Peyer's patch (tissue), 4 donors: ENCODE measurements around the gene HOXD12. TPM values are rescaled to one million over a fixed set of nuclear protein-coding genes. Genes with fewer than 3 reads are reported as not detected.
A peak's percentile ranks its signal among the peaks of the same experiment; 100 is the strongest.

Source experiments
- DNase-seq, 3 donors: peaks; one replicate each; pipeline ENCODE4 v3.0.0-alpha.2; 2017 to 2019
- H3K27ac ChIP-seq, 4 donors: fragments of 200-600 bp; sonication (generic); one replicate each; pipeline ENCODE4 v1.5.1; 2016 to 2019
- H3K27me3 ChIP-seq, 2 donors: fragments of 200-600 bp; sonication (generic); one replicate each; pipeline ENCODE4 v1.5.1; 2019
- H3K36me3 ChIP-seq, 3 donors: fragments of 200-600 bp; sonication (generic); one replicate each; pipeline ENCODE4 v1.5.1; 2016 to 2019
- H3K4me1 ChIP-seq, 4 donors: fragments of 200-600 bp; sonication (generic); one replicate each; pipeline ENCODE4 v1.5.1; 2016 to 2019
- H3K4me3 ChIP-seq, 4 donors: fragments of 200-600 bp; sonication (generic); 1 replicate in 3 of 4; 2 replicates in 1 of 4; pipeline ENCODE4 v1.5.1; 2016 to 2019; ENCODE audit warnings: mild to moderate bottlenecking in 1 of 4
- H3K9me3 ChIP-seq, 4 donors: fragments of 200-600 bp; sonication (generic); one replicate each; pipeline ENCODE4 v1.5.1; 2016 to 2019; ENCODE audit warnings: mild to moderate bottlenecking in 1 of 4
- CTCF ChIP-seq, 6 experiments: fragments of 450-650 bp in 4 of 6; fragments of 200-600 bp in 2 of 6; sonication (generic) in 1 of 6; IDR thresholded peaks; one replicate each; pipeline ENCODE4 v1.5.1; 2017 to 2019; ENCODE audit warnings: antibody characterized with exemption in 6 of 6, mild to moderate bottlenecking in 3 of 6, moderate library complexity in 1 of 6
- POLR2A ChIP-seq, 2 donors: fragments of 450-650 bp; IDR thresholded peaks; one replicate each; pipeline ENCODE4 v1.5.1; 2017; ENCODE audit warnings: antibody characterized with exemption in 2 of 2, mild to moderate bottlenecking in 2 of 2, moderate library complexity in 2 of 2
- total RNA-seq, 4 donors: library from RNA; depleted of rRNA; stranded (reverse); fragments of >200 nt; gene quantifications; one replicate each; pipeline ENCODE4 v1.1.0, GENCODE V29; 2016

The HOXD12 gene
- total RNA-seq, 4 donors from 2014 or later, result not detected

DNA sequence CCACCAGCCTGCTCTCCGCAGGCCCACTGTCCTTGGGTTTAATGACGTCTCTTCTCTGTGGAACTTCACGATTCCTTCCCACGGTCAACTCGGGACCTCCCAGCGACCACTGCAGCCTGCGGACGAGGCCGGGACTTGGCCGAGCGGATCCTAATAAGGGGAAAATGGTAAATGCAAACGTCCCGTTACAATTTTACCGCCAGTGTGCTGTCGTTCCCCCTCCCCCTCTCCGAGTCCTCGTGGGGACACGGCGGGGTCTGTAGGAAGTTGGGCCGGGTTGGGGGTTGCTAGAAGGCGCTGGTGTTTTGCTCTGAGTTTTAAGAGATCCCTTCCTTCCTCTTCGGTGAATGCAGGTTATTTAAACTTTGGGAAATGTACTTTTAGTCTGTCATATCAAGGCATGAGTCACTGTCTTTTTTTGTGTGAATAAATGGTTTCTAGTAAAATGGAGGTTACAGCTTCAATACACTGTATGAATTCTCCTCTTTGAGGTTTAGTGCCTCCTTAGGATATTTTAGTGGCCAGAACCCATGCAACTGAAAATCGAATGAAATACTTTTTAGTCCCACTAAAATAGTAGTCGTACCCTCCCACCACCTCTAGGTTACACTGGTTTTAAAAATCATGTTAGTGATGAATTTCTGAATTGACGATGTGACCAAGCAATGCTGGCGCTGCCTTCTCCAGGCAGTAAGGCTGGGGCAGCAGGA lies 9.8 kb downstream of the HOXD12 start:
- no peak for DNase-seq
- H3K27me3 ChIP-seq, result peaks cover 0 to 91% of the 10 kb centered on the region in 2 donors
- no peak overlapping the region for H3K4me3 ChIP-seq
- no peak for TF ChIP-seq CTCF (IDR thresholded peaks at IDR 0.05)
- no peaks in the 10 kb centered on the region for H3K36me3 ChIP-seq
- peaks cover 0 to 5% (median 0%) of the 10 kb centered on the region in 4 donors for H3K9me3 ChIP-seq
- H3K27ac ChIP-seq, result no peak overlapping the region
- peaks cover 0 to 29% (median 1%) of the 10 kb centered on the region in 4 donors for H3K4me1 ChIP-seq

DNA sequence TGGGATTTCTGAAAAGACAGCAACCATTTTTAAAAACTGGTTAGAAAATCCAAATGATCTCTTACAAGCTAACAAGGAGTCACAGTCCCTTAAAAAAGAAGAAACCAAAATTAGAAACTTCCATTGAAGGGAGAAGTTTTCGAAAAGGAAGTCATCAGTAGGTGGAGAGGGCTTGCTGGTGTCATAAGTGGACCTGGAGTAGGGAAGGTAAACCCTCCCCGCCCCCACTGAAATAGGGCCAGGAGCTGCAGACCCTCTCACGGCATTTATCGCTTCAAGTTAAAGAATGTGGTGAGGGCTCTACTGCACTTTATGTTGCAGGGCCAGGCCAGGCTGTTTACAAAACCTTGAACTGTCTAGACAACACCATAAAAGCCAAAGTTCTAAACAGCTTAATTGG lies 10.4 kb downstream of the HOXD12 start:
- Histone ChIP-seq H3K4me3 (no peak overlapping the region), H3K27ac (no peak overlapping the region), H3K9me3 (peaks cover 0 to 5% (median 0%) of the 10 kb centered on the region in 4 donors), H3K4me1 (peaks cover 0 to 23% (median 1%) of the 10 kb centered on the region in 4 donors), H3K27me3 (peaks cover 0 to 90% of the 10 kb centered on the region in 2 donors), H3K36me3 (no peaks in the 10 kb centered on the region)
- no peak for DNase-seq
- no peak for TF ChIP-seq POLR2A (IDR thresholded peaks at IDR 0.05)
- no peak for TF ChIP-seq CTCF (IDR thresholded peaks at IDR 0.05)

GRCh38 chr2:176110415-176111308 lies 11.1 kb downstream of the HOXD12 start:
- Histone ChIP-seq H3K4me3 (no peak overlapping the region), H3K27me3 (peaks cover 0 to 88% of the 10 kb centered on the region in 2 donors)
- DNase-seq, result no peak

GRCh38 chr2:176111309-176111663 lies 11.7 kb downstream of the HOXD12 start:
- peak in 2 of 3 donors; percentile 72 to 75 for DNase-seq
- no peak overlapping the region for H3K4me3 ChIP-seq
- peaks cover 0 to 5% (median 0%) of the 10 kb centered on the region in 4 donors for H3K9me3 ChIP-seq
- peak in 4 of 6 experiments; percentile 39 to 56 (median 44) for TF ChIP-seq CTCF (IDR thresholded peaks at IDR 0.05)
- no peak for TF ChIP-seq POLR2A (IDR thresholded peaks at IDR 0.05)
- no peak overlapping the region for H3K27ac ChIP-seq
- no peaks in the 10 kb centered on the region for H3K36me3 ChIP-seq
- H3K4me1 ChIP-seq, result peaks cover 0 to 28% (median 1%) of the 10 kb centered on the region in 4 donors
- H3K27me3 ChIP-seq, result peaks cover 0 to 91% of the 10 kb centered on the region in 2 donors

More at GRCh38 chr2:176110415-176111308, 11.1 kb downstream of the HOXD12 start:
- peaks cover 0 to 23% (median 1%) of the 10 kb centered on the region in 4 donors for H3K4me1 ChIP-seq
- H3K36me3 ChIP-seq, result no peaks in the 10 kb centered on the region
- TF ChIP-seq CTCF (IDR thresholded peaks at IDR 0.05) (no peak), POLR2A (IDR thresholded peaks at IDR 0.05) (no peak)
- no peak overlapping the region for H3K27ac ChIP-seq
- peaks cover 0 to 5% (median 0%) of the 10 kb centered on the region in 4 donors for H3K9me3 ChIP-seq

GRCh38 chr2:176111846-176112374 lies 12.3 kb downstream of the HOXD12 start:
- Histone ChIP-seq H3K4me1 (peaks cover 0 to 25% (median 1%) of the 10 kb centered on the region in 4 donors), H3K9me3 (peaks cover 0 to under 1% (median 0%) of the 10 kb centered on the region in 4 donors), H3K36me3 (no peaks in the 10 kb centered on the region), H3K4me3 (no peak overlapping the region), H3K27me3 (peaks cover 0 to 91% of the 10 kb centered on the region in 2 donors), H3K27ac (no peak overlapping the region)
- TF ChIP-seq CTCF (IDR thresholded peaks at IDR 0.05) (no peak), POLR2A (IDR thresholded peaks at IDR 0.05) (no peak)
- DNase-seq, result peak in 1 of 3 donors; percentile 39
